ENCODE results near the gene MEGF9.

MEGF9 gene

DNA sequence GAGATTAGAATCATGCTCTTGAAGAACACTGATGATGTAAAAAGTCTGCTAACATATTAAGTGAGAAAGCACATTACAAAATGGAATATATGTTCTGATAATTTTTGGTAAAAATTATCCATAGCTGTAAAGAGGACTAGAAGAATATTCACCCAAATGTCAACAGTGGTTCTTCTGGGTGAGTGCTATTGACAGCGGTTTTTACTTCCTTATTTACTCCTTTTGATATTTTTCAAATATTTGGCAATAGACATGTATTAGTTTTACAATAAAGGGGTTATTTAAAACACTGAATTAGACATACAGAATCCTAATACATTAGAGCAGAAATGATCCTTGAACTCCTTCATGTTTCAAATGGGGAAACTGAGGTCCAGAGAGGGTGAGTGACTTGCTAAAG, 26.9 kb upstream of the MEGF9 start:
- in situ Hi-C loops (cut with HindIII; ENCODE audit: low sequenced_read_pairs), result no loop called here
- H3K4me3 ChIP-seq (ENCODE audit: low read depth, low read length), result no peak overlapping the region
- TF ChIP-seq, protein P1, sequence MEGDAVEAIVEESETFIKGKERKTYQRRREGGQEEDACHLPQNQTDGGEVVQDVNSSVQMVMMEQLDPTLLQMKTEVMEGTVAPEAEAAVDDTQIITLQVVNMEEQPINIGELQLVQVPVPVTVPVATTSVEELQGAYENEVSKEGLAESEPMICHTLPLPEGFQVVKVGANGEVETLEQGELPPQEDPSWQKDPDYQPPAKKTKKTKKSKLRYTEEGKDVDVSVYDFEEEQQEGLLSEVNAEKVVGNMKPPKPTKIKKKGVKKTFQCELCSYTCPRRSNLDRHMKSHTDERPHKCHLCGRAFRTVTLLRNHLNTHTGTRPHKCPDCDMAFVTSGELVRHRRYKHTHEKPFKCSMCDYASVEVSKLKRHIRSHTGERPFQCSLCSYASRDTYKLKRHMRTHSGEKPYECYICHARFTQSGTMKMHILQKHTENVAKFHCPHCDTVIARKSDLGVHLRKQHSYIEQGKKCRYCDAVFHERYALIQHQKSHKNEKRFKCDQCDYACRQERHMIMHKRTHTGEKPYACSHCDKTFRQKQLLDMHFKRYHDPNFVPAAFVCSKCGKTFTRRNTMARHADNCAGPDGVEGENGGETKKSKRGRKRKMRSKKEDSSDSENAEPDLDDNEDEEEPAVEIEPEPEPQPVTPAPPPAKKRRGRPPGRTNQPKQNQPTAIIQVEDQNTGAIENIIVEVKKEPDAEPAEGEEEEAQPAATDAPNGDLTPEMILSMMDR (IDR thresholded peaks at IDR 0.05; ENCODE audit: low read depth, low read length, missing control alignments), result no peak
- DNase-seq (ENCODE audit: low read depth), result no peak

DNA sequence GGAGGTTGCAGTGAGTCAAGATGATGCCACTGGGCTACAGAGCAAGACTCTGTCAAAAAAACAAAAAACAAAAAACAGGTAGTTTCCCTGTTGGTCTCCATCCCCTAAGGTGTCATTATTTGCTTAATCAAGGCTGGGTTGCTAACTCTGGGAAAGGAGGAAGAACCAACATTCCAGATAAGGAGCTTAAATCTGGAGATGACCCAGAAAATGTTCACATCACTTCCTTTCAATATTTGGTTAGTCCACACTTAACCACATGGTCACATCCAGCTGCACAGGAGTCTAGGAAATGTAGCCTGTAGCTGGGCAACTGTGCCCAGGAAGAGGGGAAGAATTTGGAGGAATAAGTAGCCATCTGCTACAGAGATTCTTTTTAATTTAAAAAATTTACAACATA, 25.9 kb upstream of the MEGF9 start:
- in situ Hi-C loops (cut with HindIII; ENCODE audit: low sequenced_read_pairs), result no loop called here
- H3K4me3 ChIP-seq (ENCODE audit: low read depth, low read length), result no peak overlapping the region
- TF ChIP-seq, protein P1 (IDR thresholded peaks at IDR 0.05; ENCODE audit: low read depth, low read length, missing control alignments), result no peak
- DNase-seq (ENCODE audit: low read depth), result no peak

DNA sequence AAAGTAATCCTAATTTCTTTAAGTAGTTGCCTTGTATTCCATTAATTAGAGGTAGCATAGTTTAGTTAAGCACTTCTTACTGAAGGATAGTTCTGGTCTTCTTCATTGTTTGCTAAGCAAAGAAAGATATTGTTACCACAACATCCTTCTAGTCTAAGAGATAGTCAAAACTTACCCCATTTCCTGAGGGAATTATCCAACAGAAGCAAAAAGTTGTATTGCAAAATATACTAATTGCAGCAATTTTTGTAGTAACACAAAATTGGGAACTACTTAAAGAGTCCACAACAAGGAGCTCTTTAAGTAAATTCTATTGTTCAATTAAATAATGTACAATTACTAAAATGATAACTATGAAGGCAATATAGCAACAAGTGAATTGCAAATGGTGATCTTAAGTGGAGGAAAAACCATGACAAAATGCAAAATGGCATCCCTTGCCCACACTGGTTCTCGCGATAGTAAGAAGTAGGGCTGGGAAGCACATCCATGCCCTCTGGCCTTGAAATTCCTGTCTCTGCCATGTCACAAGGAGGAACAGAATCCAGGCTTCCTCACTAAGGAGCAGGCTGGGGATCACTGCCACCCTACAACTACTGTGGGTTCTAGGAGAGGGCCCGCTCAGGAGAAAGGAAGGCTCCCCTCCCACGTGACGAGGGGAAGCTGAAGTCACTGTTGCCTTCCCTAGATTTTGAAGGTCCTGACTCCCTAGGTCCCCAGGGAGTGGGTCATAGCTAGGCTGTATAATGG, 23.3 kb upstream of the MEGF9 start:
- TF ChIP-seq, protein P1 (IDR thresholded peaks at IDR 0.05; ENCODE audit: low read depth, low read length, missing control alignments), result no peak
- no peak overlapping the region for H3K4me3 ChIP-seq (ENCODE audit: low read depth, low read length)
- in situ Hi-C loops (cut with HindIII; ENCODE audit: low sequenced_read_pairs), result no loop called here
- DNase-seq (ENCODE audit: low read depth), result no peak

DNA sequence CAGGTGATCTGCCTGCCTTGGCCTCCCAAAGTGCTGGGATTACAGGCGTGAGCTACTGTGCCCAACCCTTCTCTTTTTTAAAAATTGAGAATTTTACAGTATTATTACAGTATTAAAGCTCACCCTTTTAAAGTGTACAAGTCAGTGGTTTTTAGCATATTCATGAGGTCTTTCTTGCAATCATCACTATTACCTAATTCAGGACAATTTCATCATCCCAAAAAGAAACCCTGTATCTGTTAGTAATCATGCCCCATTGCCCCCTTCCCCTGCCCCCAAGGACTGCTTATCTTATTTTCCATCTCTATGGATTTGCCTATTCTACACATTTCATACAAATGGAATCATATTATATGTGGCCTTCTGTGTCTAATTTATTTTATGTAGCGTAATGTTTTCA, 22.6 kb upstream of the MEGF9 start:
- TF ChIP-seq, protein P1 (IDR thresholded peaks at IDR 0.05; ENCODE audit: low read depth, low read length, missing control alignments), result no peak
- in situ Hi-C loops (cut with HindIII; ENCODE audit: low sequenced_read_pairs), result no loop called here
- DNase-seq (ENCODE audit: low read depth), result no peak

DNA sequence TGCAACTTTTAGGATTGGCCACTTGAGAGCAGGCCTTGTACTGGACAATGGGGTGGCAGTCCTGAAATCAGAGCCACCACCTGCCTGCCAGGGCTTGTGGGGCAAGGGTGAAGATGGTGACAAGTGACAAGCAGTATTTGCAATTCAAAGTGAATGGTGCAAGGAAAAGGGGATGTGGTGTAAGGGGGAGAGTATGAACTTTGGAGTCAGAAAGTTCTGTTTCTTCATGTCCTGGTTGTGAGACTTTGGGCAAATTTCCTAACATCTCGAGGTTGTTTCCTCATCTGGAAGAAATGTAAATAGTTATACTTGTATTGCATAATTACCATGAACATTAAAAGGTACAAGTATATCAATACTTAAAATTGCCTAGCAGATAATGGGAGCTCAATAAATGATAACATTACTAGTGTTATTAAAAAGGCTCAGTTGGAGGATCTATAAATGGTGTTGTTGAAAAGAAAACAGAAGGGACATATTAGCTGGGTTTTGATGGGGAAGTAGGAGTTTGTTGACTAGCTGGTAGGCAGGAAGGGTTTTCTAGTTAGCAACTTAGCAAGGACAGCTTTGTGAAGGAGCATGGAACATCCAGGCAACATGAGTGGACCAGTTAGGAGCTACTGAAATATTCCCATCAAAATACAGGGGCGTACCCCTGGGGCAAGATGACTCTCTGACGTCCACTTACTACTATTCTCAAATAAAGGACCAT, 21.3 kb upstream of the MEGF9 start:
- H3K4me3 ChIP-seq (ENCODE audit: low read depth, low read length), result no peak overlapping the region
- TF ChIP-seq, protein P1 (IDR thresholded peaks at IDR 0.05; ENCODE audit: low read depth, low read length, missing control alignments), result no peak
- in situ Hi-C loops (cut with HindIII; ENCODE audit: low sequenced_read_pairs), result no loop called here
- no peak for DNase-seq (ENCODE audit: low read depth)

More for the DNA sequence above, 22.6 kb upstream of the MEGF9 start:
- H3K4me3 ChIP-seq (ENCODE audit: low read depth, low read length), result no peak overlapping the region

DNA sequence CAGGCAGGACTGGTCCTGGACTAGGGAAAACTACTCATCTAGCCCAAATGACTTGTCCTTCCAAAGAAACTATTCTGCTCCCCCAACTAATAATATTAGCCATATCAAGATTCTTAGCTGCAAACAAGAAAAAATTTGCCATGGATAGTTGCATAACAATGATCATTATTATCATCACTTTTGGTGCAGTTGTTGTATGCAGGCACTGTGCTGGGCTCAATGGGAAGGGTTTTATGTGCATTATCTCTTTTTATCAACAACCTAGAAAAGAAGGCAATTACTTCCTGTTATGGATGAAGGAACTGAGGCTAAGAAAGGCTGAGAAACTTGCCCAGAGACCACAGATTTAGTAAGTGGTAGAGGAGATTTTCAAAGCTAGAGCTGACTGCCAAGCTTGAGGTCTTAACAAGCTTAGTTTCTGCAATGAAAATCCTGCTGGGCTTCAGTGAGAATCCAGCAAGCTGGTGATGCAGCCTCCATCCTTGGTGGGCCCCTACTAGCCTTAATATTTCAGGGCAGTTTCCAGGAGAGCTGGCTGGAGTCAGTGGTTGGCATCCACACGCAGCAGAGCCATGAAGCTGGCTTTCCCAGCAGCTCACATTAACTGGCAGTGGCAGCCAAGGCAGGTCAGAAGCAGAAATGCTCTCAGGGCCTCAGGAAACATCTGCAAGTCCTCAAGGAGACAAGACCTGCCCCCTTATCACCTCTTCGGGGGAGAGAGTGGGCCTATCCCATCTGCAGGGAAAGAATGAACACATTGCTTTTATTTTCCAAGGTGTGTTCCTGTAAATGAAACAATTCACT, 20.5 kb upstream of the MEGF9 start:
- in situ Hi-C loops (cut with HindIII; ENCODE audit: low sequenced_read_pairs), result no loop called here
- no peak overlapping the region for H3K4me3 ChIP-seq (ENCODE audit: low read depth, low read length)
- TF ChIP-seq, protein P1 (IDR thresholded peaks at IDR 0.05; ENCODE audit: low read depth, low read length, missing control alignments), result no peak
- DNase-seq (ENCODE audit: low read depth), result no peak

All from astrocyte of the cerebellum (primary cell).